M059J (cell line): ENCODE results near the gene TSPYL4. TPM values are rescaled to one million over a fixed set of nuclear protein-coding genes. Genes with fewer than 3 reads are reported as not detected.
"Not testable (repeated sequence)": the region's sequence is repeated elsewhere in the genome, so short reads cannot be mapped to it uniquely, and the experiment has no call there.

Experiments used
- DNase-seq: peaks from one replicate; pipeline ENCODE4 v3.0.0-alpha.2; 2012; ENCODE audit warnings: low read depth
- total RNA-seq: library from RNA; depleted of rRNA; stranded (reverse); fragments of >200 nt; shearing (Covaris generic); gene quantifications from 2 replicates; pipeline ENCODE4 v1.2.3, GENCODE V29; 2014; rRNA removed

The TSPYL4 gene
- 7.0 and 12.0 TPM in 2 replicates for total RNA-seq

DNA sequence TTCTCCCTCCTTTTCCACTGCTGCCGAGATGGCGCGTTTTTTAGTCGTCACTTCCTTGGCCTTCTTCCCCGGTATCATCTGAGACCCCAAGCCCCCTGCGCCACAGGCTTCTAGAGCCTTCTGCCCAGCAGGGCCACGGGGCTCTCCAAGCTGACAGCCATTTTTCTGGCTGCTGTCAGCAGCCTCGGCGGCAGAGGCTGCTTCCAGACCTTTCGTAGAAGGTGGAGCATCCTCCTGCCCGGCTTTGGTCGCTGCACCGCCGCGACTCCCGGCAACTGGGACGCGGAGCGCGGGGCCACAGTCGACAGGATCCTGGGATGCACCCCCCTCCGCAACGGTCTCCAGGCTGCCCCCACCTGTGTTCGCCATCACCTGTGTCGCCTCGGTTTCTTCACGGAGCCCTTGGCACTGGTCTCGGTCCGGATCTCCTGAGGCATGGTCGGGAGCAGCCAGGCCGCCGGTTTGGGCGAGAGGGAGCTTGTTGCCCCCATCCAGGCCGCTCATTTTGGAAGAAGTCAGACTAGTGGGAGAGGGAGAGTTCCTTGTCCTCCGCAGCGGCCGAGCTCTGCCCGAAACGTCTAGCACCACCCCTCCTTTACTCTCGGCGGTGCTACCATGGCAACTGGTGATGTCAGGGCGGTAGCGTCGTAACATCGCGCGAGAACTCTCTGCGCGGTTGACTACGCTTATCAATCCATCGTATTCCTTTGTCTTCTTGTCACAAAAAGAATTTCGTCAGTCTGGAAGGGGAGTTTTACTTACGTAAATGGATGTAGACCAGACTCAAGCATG lies at the start of gene TSPYL4:
TSS of gene TSPYL4 (minus strand) at position 571 of the 792 bp plus-strand sequence. CDS start at position 504, 67 bp downstream.
- peak; percentile 93 for DNase-seq

DNA sequence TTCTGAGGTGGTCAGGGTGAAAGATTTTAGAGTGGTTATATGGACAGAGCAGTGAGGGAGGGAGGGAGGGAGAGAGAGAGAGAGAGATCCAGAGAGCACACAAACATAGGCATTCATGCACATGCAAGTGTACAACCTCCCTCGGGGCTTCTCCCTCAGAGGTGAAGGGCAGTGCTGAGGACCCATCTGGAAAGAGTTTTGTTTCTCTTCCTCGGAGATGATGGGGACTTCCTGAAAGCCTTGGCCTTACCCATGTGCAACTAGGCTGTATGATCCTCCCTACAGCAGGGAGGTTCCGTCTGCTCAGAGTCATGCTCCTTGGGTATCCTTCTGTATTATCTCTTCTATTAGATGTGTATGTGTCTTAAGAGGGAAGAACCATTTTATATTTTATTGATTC lies 47.2 kb upstream of the TSPYL4 start:
- DNase-seq = no peak

DNA sequence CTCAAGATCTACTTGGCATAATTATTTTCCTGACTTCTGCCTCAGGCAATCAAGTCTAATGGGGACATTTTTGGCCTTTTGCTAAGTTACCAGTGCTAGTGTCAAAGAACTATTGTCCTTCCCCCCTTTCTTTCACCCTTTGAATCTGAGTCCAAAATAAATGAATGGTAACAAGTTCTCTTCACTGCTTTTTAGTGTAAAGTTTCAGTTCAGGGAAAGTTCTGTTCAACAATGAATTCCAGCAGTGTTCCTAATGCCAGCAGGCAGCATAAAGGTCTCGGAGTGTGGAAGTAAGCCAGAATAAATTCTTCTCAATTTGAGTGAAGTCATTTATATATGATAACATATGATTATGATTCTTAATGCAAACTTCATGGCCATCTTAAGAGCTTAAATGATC lies 46.7 kb upstream of the TSPYL4 start:
- no peak for DNase-seq

DNA sequence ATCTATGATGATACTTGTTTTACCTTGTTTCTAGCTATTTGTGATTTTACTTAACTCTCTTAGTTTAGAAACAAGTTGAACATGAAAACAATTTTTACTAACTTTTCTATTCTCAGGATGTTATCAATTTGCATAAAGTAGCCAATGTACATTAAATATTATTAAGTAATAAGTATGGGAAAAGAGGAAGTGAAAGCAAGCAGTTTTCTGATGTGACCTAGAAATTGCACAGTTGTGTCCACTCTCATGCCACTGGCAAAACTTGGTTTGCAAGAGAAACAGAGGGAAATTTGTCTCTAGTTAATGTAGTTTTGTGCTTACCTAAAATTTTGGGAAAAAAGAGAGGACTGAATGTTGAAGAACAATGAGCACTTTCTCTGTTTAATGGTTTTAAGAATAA lies 45.1 kb upstream of the TSPYL4 start:
- no peak for DNase-seq

DNA sequence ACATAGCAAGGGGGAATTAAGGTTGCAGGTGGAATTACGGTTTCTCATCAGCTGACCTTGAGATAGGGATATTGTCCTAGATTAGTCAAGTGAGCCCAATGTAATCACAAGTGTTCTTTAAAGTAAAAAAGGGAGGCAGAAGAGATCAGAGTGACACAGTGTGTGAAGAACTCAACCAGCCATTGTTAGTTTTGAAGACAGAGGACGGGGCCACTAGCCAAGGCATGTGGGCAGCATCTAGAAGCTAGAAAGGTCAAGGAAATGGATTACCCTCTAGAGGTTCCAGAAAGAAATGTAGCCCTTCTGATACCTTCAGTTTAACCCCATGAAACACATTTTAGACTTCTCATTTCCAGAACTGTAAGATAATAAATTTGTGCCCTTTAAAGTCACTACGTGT lies 44.4 kb upstream of the TSPYL4 start:
- DNase-seq = no peak

DNA sequence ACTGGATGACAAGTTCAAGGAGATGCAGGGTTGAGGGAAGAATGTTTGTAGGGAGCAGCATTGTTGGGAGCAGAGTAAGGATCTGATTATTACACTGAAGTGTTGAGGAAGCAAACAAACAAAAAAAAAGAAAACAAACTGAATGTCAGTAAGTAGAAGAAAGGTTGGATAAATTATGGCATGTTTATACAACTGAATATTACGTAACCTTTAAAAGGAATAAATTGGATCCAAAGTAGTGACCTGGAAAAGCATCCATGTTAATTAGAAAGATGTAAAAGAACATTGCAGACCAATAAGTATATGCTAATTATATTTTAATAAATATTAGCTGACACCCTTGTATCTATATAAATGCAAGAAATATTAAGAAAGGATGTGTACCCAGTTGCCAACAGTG lies 38.7 kb upstream of the TSPYL4 start:
- DNase-seq = no peak

DNA sequence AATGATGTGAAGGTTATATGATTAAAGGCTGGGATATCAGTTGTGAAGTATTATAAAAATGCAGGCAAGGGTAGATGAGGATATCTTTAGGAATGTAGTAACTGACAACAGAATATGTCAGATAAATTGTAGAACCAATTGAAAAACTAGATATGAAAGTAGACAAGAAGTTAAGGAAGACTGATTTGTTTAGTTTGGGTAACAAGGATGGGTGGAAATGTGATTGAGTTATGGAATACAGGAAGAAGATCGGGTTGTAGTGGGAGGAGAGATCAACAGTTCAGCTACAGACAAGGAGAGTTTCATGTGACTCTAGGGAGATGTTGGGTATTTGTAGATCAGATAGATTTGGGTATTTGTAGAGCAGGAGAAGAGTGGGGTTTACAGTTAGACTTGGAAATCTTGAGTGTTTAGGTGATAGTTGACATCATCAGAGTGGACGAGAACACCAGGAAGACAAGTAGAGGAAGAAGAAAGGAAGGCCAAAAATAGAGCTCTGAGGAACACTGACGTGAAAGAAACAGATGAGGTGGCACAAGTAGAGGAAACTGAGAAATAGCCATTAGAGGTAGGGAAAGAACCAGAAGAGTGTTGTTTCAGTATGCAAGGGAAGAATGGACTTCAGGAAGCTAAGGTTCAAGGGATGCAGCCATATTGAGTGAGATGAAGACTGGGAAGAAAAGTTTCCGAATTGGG lies 38.0 kb upstream of the TSPYL4 start:
- DNase-seq = no peak

DNA sequence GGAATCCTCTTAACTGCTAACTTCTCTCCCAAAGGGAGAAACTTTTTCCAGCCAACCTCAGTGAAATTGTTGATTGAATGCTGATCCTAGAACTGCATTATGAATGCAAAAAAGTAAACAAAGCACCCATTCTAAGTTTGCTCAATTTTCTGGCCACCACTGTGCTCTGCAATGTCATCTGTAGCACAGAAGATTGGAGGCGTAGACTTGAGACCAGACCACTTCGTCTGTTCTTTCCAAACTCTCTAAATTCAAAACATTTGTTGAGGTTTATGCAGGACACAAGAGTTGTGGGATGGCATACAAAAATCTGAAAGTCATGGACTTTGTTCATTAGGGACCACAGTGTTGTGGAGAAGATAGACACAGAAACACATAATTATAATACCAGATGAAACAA lies 36.9 kb upstream of the TSPYL4 start:
- no peak for DNase-seq

DNA sequence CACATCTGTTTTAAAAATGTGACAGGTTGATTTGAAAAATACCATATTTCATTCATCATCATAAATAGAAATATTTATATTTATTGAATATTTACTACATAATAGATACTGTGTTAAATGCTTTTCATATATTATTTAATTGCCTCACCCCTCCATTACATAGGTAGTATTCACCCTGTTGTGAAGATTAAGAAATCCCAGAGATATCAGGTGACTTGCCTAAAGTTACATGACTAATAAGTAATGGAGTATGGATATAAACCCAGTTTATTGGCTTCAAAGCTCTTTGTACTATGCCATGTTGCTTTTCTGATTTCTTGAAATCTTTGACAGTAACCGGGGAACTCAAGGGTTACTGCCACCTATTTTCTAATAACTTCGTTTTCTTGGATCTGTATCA lies 36.0 kb upstream of the TSPYL4 start:
- no peak for DNase-seq

DNA sequence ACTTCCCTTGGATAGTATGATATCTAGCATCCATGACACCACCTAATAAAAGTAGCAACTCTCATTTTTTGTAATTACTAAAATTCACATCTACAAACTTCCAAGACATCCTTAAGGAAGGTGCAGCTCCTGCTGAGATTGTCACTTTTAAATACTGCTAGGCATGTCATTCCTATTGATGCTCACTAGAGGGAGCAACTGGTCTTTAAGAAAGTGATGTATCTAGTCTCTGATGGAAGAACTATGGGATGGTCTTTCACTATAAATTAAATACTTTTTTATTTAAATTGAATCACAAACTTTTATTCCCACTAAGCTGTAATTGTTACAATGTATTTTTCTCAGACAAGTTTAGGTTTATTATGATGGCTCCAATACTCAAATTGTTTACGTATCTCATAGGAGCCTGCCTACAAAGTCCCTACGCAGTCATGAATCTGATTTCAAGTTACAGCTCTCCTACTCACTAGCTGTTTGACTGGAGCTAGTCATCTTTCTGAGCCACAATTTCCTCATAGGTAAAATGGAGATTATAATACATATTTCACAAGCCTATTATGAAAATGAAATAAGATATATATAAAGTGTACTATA lies 33.9 kb upstream of the TSPYL4 start:
- peak; percentile 42 for DNase-seq

DNA sequence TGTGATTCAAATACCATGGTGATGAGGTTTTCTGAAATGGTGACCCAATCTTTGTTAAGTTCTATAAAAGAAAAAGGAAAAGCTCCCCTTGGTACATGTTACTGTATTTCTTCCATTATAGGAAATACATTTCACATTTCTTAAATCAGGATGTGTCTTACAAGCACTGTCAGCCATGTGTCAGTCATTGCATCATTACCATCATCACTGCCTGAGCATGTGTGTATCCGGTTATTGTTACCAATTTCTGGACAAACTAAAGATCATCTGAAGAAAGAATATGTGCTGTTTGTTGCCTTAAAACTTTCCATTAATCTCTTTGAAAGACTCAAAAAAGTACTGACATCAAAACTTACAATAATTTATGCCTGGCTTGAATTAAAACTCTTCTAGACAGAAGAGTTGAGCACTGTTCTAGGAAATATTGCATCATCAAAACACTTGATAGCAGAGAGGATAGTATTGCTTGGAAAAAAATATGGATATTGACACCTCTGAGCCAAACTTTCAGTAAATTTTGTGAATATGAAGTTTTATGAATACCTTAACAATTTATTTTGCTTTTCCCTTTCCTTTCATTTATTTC lies 33.0 kb upstream of the TSPYL4 start:
- no peak for DNase-seq

DNA sequence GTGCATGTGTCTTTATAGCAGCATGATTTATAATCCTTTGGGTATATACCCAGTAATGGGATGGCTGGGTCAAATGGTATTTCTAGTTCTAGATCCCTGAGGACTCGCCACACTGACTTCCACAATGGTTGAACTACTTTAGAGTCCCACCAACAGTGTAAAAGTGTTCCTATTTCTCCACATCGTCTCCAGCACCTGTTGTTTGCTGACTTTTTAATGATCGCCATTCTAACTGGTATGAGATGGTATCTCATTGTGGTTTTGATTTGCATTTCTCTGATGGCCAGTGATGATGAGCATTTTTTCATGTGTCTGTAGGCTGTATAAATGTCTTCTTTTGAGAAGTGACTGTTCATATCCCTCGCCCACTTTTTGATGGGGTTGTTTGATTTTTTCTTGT lies 31.1 kb upstream of the TSPYL4 start:
- not testable (repeated sequence) for DNase-seq

DNA sequence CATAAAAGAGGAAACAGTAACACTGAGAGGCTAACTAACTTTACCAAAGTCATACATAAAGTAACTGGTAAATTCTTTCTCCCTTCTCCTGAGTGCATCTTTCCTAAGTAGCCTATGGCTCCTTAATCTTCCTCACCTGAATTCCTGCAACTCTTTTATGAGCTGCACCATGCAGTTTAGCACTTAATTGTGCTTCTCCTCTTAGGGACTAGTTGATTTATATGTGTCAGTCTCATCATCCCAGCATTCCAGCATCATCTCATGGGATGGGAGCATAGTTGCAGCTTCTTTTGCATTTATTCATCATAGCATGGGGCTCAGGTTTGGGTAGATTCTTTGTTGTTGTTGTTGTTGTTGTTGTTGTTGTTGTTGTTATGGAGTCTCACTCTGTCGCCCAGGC lies 29.3 kb upstream of the TSPYL4 start:
- no peak for DNase-seq

DNA sequence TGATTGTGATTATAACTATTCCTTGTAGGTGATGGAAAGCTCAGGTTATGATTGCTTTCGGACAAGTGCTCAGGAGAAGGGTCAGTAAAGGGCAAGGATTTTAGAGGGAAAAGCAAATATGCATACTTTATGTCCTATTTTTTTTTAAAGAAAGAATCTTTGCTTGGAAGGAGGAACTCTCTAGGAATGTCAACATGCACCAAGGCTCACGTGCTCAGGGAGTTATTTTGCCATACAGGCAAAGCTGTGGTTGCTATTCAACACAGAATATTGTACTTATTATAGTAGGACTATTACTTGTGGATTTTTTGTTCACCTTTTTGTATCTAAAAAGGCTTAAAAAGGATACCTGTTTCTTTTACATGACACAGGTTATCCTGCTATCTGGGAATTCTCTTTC lies 28.8 kb upstream of the TSPYL4 start:
- no peak for DNase-seq

DNA sequence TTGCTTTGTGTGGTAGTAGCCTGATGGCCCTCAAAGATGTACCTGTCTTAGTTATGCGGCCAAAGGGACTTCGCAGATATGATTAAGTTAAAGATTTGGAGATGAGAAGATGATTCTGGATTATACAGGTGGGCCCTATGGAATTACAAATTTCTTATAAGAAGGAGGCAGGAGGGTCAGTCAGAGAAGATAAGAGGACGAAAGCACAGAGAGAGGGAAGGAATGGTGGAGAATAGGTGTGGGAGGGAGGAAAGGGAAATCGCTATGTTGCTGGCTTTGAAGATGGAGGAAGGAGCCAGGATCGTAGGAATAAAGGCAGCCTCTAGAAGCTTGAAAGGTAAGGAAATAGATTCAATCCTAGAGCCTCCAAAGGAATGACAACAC lies 27.1 kb upstream of the TSPYL4 start:
- DNase-seq = no peak

DNA sequence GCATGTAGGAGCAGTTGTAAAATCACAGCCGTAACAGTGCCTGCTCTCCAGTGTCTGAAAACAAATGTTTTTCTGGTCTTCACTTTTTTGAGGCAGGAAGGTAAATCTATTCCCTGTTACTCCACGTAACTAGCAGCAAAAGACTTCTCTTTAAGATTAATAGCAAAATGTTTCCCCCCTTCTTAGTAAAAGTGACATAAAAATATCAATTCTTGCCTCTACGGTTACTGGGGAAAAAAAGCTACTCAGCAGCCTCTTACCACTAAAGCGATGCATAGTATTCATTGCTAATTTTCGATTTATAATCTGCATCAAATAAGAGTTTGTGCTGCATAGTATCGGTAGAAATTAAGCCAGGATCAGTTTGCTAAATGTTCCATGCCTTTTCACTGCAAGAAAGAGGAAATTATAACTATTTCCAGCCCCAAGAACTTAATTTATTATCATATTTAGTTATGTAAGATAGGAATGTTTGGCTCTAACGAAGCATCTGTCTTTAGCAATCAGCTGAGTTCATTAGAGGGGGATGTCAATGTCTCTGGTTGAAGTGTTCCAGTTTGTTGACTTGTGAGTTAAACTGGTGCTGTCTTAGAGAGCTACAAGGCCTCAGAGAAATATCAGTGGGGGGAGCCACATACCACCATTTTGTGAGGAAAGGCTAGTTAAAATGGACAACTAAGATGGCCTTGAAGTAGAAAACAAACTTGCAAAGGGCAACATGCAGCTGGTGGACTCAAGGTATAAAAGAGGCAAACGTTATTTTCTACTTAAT lies 26.5 kb upstream of the TSPYL4 start:
- peak; percentile 17 for DNase-seq

DNA sequence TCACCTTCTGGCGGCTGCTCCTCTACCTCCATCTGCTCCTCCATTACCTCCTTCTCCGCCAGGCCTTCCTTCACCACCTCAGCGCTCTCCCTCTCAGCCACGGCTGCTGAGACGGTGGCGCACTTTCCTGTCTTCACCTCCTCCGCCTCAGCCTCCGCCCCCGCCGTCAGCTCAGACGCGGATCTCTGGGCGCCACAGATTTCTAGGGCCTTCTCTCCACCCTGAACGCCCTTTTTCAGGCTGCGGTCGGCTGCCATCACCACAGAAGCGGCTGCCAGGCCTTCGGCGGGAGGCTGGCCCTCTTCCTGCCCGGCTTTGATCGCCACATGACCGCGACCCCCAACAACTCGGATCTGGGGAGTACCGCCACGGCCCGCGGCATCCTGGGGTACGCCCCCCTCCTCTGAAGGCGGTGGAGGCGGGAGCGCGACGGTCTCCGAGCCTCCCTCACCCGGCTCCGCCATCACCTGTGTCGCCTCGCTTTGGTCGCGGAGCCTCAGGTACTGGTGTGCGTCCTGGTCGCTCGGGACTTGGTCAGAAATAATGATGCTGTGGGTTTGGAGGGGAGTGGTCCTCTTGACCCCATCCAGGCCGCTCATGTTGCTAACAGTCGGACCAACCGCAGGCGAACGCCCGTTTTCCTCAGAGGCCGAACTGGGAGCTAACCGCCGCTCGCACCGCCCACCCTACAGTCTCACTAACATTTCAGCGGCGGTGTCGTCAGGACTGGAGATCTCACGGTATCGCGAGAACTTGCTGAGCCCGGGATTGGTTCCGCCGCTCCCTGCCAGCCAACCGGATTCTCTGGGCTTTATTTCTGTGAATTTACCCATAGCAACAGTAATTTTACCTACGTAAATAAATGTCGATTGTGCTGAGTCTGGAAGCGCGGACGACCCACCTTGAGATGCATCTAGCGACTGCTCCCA lies 25.6 kb upstream of the TSPYL4 start, which contains the start of gene TSPYL1:
TSS of gene TSPYL1 (minus strand) at position 699 of the 929 bp plus-strand sequence. CDS start at position 599, 100 bp downstream.
- peak; percentile 95 for DNase-seq

DNA sequence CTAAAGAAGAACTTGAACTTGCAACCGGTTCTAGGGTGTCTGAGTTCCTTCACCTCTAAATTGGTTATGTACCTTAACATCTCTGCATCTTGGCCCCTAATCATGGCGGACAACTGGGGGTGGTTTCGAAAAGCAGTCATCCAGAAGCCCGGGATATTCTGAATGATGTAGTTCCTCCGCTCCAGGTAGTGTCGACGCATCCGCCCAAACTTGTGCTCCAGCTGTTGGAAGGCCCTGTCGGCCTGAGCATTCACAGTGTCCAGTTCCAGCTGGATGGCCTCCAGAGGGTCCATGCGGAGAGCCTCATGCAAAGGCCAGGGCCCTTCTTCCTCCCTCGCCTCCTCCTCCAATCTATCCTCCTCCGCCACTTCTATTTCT lies 25.0 kb upstream of the TSPYL4 start:
- DNase-seq = no peak

DNA sequence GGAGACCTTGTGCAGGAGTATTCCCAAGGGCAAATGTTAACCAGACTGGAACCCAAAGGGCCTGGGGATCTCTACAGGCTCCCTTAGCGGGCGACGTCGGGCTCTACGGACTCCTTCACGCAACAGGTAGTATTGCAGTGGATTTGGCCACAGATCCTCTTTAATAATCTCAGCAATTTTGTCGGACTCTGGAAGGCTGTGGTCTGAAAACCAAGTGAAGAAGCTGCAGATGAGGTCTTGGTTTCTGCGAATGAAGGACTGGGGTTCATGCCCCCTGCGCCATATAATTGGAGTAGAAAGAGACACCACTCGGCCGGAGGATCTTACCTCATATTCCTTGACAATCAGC lies 24.6 kb upstream of the TSPYL4 start:
- DNase-seq = no peak

DNA sequence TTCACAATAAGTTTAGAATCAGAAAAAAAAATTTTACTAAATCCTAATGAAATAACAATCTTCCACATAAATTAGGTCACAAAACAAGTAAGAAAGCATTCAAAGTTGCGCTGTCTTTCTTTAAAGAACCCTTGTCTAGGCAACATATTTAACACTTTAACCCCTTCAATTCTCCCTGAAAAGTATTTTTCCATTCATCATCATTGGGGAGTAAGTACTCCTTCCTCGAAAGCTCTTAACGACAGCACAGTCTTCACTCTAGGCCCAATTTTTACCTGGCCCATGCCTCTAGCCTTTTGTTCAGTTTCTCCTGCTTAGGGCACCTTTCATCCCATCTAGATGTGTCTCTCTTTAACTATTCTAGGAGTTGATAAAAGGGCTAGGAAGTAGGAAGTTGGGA lies 23.2 kb upstream of the TSPYL4 start:
- DNase-seq = no peak
